IPS-18a (cell line): ENCODE data around the gene TEX35.

Experiments
- H3K27ac ChIP-seq: one replicate; pipeline ENCODE4 v1.5.1; 2013; ENCODE audit warnings: low read length
- H3K27me3 ChIP-seq: one replicate; pipeline ENCODE4 v1.6.1; 2013; ENCODE audit warnings: mild to moderate bottlenecking, low read length; ENCODE audit not compliant: control insufficient read depth, insufficient read depth
- H3K36me3 ChIP-seq: one replicate; pipeline ENCODE4 v1.6.1; 2013; ENCODE audit warnings: low read depth, low read length; ENCODE audit not compliant: control insufficient read depth
- H3K4me1 ChIP-seq: one replicate; pipeline ENCODE4 v1.6.1; 2013; ENCODE audit warnings: low read depth, low read length; ENCODE audit not compliant: control insufficient read depth
- H3K4me3 ChIP-seq: one replicate; pipeline ENCODE4 v1.5.1; 2013; ENCODE audit warnings: low read length
- H3K9ac ChIP-seq: one replicate; pipeline ENCODE4 v1.6.1; 2013; ENCODE audit warnings: mild to moderate bottlenecking, low read length, moderate library complexity
- H3K9me3 ChIP-seq: one replicate; pipeline ENCODE4 v1.6.1; 2013; ENCODE audit warnings: low read depth, low read length; ENCODE audit not compliant: control insufficient read depth

The TEX35 gene

GRCh38 chr1:178528228-178528952 is 15.5 kb downstream of the TEX35 start:
- H3K9ac ChIP-seq = no peak overlapping the region
- no peaks in the 10 kb centered on the region for H3K9me3 ChIP-seq
- H3K27ac ChIP-seq = no peak overlapping the region
- no peak overlapping the region for H3K4me3 ChIP-seq
- H3K36me3 ChIP-seq = no peaks in the 10 kb centered on the region
- no peaks in the 10 kb centered on the region for H3K4me1 ChIP-seq
- no peaks in the 10 kb centered on the region for H3K27me3 ChIP-seq

DNA sequence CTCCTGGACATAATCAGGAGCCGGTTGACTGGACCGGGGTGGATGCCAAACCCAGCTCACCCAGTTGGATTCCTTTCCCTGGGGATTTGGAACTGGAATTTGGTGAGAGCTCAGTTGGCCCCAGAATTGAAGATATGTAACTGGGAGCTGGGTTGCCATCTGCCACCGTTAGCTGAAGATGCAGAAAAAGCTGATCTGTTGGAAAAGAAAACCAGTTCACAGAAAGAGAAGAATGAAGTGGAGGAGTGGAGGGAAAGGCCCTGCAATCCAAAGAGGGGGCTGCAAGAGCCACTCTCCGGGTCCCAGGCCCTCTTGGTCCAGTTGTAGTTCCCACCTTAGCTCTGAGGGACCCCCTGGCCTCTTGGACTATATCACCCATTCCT is 16.0 kb downstream of the TEX35 start:
- H3K4me3 ChIP-seq = no peak overlapping the region
- no peak overlapping the region for H3K27ac ChIP-seq
- no peaks in the 10 kb centered on the region for H3K27me3 ChIP-seq
- no peaks in the 10 kb centered on the region for H3K4me1 ChIP-seq
- no peak overlapping the region for H3K9ac ChIP-seq
- H3K9me3 ChIP-seq = no peaks in the 10 kb centered on the region
- no peaks in the 10 kb centered on the region for H3K36me3 ChIP-seq

- Histone ChIP-seq H3K36me3 (no peaks in the 10 kb centered on the region), H3K27ac (no peak overlapping the region), H3K9ac (no peak overlapping the region), H3K27me3 (no peaks in the 10 kb centered on the region), H3K9me3 (no peaks in the 10 kb centered on the region), H3K4me3 (no peak overlapping the region), H3K4me1 (no peaks in the 10 kb centered on the region)
Observed at GRCh38 chr1:178529364-178530036, 16.6 kb downstream of the TEX35 start.

DNA sequence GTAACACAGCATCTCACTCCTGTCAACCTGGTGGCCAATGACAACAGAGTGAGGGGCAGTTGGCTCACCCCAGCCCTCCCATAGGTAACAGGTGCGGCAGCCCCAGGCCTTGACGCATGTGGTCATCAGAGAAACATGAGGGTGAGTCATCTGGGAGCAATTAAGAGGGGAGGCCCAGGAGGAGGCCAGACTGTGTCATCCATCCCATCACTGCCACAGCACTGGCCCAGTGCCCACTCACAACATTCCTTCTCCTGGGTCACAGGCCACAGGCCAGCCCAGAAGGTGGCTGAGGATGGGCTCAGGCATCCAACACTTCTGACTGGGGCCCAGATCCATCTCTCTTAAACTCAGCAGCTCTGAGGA is 17.1 kb downstream of the TEX35 start:
- Histone ChIP-seq H3K9me3 (no peaks in the 10 kb centered on the region), H3K4me1 (no peaks in the 10 kb centered on the region), H3K27me3 (no peaks in the 10 kb centered on the region), H3K36me3 (no peaks in the 10 kb centered on the region), H3K4me3 (no peak overlapping the region), H3K9ac (no peak overlapping the region), H3K27ac (no peak overlapping the region)

GRCh38 chr1:178530502-178530901 is 17.6 kb downstream of the TEX35 start:
- no peaks in the 10 kb centered on the region for H3K27me3 ChIP-seq
- H3K9ac ChIP-seq = no peak overlapping the region
- H3K4me3 ChIP-seq = no peak overlapping the region
- no peaks in the 10 kb centered on the region for H3K4me1 ChIP-seq
- no peak overlapping the region for H3K27ac ChIP-seq
- no peaks in the 10 kb centered on the region for H3K9me3 ChIP-seq
- no peaks in the 10 kb centered on the region for H3K36me3 ChIP-seq

GRCh38 chr1:178531887-178532286 is 19.0 kb downstream of the TEX35 start:
- no peaks in the 10 kb centered on the region for H3K4me1 ChIP-seq
- no peaks in the 10 kb centered on the region for H3K36me3 ChIP-seq
- no peak overlapping the region for H3K4me3 ChIP-seq
- H3K9ac ChIP-seq = no peak overlapping the region
- no peaks in the 10 kb centered on the region for H3K27me3 ChIP-seq
- H3K9me3 ChIP-seq = no peaks in the 10 kb centered on the region
- no peak overlapping the region for H3K27ac ChIP-seq

DNA sequence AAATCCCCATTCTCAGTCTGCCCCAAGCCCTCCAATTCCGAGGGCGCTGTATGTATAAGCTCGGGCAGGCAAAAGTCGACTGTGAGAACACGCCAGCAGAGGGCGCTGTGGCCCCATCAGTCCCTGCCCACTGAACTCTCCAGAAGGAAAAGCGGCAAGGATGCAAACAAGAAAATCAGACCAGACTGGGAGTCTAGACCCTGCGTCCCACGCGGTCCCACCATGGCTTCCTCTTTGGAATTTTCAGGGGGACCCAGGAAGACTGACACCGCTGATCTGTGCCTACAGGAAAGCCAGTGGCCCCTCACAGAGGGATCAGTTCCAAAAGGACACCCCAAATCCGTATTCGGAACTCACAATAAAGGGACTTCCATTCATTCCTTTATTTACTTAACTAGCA is 19.5 kb downstream of the TEX35 start:
- H3K4me3 ChIP-seq = no peak overlapping the region
- H3K9ac ChIP-seq = no peak overlapping the region
- H3K27ac ChIP-seq = no peak overlapping the region
- H3K4me1 ChIP-seq = no peaks in the 10 kb centered on the region
- H3K9me3 ChIP-seq = no peaks in the 10 kb centered on the region
- H3K36me3 ChIP-seq = no peaks in the 10 kb centered on the region
- no peaks in the 10 kb centered on the region for H3K27me3 ChIP-seq

- H3K9me3 ChIP-seq = no peaks in the 10 kb centered on the region
- no peaks in the 10 kb centered on the region for H3K4me1 ChIP-seq
- no peak overlapping the region for H3K27ac ChIP-seq
- H3K27me3 ChIP-seq = no peaks in the 10 kb centered on the region
- H3K4me3 ChIP-seq = no peak overlapping the region
- no peak overlapping the region for H3K9ac ChIP-seq
- H3K36me3 ChIP-seq = no peaks in the 10 kb centered on the region
Observed at GRCh38 chr1:178533121-178533946, 20.4 kb downstream of the TEX35 start.

- Histone ChIP-seq H3K4me1 (no peaks in the 10 kb centered on the region), H3K9me3 (no peaks in the 10 kb centered on the region), H3K27me3 (no peaks in the 10 kb centered on the region)
Observed at GRCh38 chr1:178534137-178534868, 21.4 kb downstream of the TEX35 start.

GRCh38 chr1:178536329-178536728 is 23.4 kb downstream of the TEX35 start:
- Histone ChIP-seq H3K4me3 (no peak overlapping the region), H3K27ac (no peak overlapping the region), H3K36me3 (no peaks in the 10 kb centered on the region), H3K4me1 (no peaks in the 10 kb centered on the region), H3K27me3 (no peaks in the 10 kb centered on the region), H3K9ac (no peak overlapping the region), H3K9me3 (no peaks in the 10 kb centered on the region)

More at GRCh38 chr1:178534137-178534868, 21.4 kb downstream of the TEX35 start:
- Histone ChIP-seq H3K4me3 (no peak overlapping the region), H3K27ac (no peak overlapping the region), H3K36me3 (no peaks in the 10 kb centered on the region), H3K9ac (no peak overlapping the region)

GRCh38 chr1:178536844-178537371 is 24.0 kb downstream of the TEX35 start:
- no peaks in the 10 kb centered on the region for H3K27me3 ChIP-seq
- H3K36me3 ChIP-seq = no peaks in the 10 kb centered on the region
- no peaks in the 10 kb centered on the region for H3K4me1 ChIP-seq
- H3K27ac ChIP-seq = no peak overlapping the region
- no peak overlapping the region for H3K9ac ChIP-seq
- no peak overlapping the region for H3K4me3 ChIP-seq
- no peaks in the 10 kb centered on the region for H3K9me3 ChIP-seq
